ENCODE results near the gene DMAC1.

DNA sequence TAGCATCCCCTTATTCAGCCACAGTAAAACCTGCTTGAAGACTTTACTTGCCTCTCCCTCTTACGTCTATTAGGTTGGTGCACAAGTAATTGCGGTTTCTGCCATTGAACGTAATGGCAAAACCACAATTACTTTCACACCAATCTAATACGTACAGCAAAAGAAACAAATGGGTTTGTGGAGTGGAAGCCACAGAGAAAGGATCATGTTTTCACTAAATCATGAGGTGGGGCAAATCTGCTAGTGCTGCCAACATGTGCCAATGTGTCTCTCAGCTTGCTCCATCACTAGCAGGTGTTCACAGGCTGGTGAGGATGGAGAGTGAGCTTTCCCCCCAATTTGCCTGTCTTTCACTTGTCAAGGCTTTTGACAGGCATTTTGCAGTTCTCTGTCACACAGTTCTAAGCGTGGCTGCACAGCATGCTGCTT is 15.9 kb downstream of the DMAC1 start:
- no peak for TF ChIP-seq CTCF (IDR thresholded peaks at IDR 0.05; ENCODE audit: low read depth, low read length)
- TF ChIP-seq EZH2phosphoT487 (IDR thresholded peaks at IDR 0.05; ENCODE audit: low read depth): no peak

All from OCI-LY3 (cell line).